Esophagus squamous epithelium (tissue), 5 donors: Measurements from ENCODE around the gene TMEM120B. TPM values are rescaled to one million over a fixed set of nuclear protein-coding genes. Genes with fewer than 3 reads are reported as not detected.

Experiments used
- DNase-seq: peaks from one replicate; lab custom pipeline; 2025; lab: John Stamatoyannopoulos, UW
- H3K27ac ChIP-seq, 4 donors: fragments of 200-600 bp; sonication (generic); one replicate each; pipeline ENCODE4 v1.5.1; 2016 to 2019; ENCODE audit warnings: mild to moderate bottlenecking in 1 of 4
- H3K27me3 ChIP-seq, 4 donors: fragments of 200-600 bp; sonication (generic); 1 replicate in 3 of 4; 2 replicates in 1 of 4; pipeline versions ENCODE4 v1.5.1 to v1.6.0; 2017 to 2021; ENCODE audit warnings: antibody characterized with exemption in 1 of 4
- H3K36me3 ChIP-seq, 3 donors: fragments of 200-600 bp; sonication (generic); one replicate each; pipeline ENCODE4 v1.5.1; 2016 to 2019
- H3K4me1 ChIP-seq, 3 donors: fragments of 200-600 bp; sonication (generic); one replicate each; pipeline ENCODE4 v1.5.1; 2017 to 2019
- H3K4me3 ChIP-seq, 4 donors: fragments of 200-600 bp; sonication (generic); 1 replicate in 3 of 4; 2 replicates in 1 of 4; pipeline ENCODE4 v1.5.1; 2016 to 2019; ENCODE audit warnings: mild to moderate bottlenecking in 2 of 4, moderate library complexity in 1 of 4
- H3K9me3 ChIP-seq, 3 donors: fragments of 200-600 bp; sonication (generic); one replicate each; pipeline ENCODE4 v1.5.1; 2016 to 2019
- POLR2A ChIP-seq, 4 donors: fragments of 450-650 bp; IDR thresholded peaks; one replicate each; pipeline ENCODE4 v1.6.1; 2017; ENCODE audit warnings: antibody characterized with exemption in 4 of 4, mild to moderate bottlenecking in 4 of 4, moderate library complexity in 3 of 4
- WGBS, 2 donors: methylation state at CpG; one replicate each; pipeline ENCODE4 v1.1.5; 2018; 5-methylcytosine and 5-hydroxymethylcytosine counted together
- intact Hi-C: fragments of 100-400 bp; cut with DNase I; formaldehyde crosslinking; loops from one replicate; pipeline ENCODE4 v1.15.0; 2022
- total RNA-seq, 4 donors: library from RNA; depleted of rRNA; stranded (reverse); fragments of >200 nt; gene quantifications; one replicate each; pipeline ENCODE4 v1.1.0, GENCODE V29; 2016
- TF ChIP-seq, protein P1 (sequence below), 6 experiments: fragments of 450-650 bp in 4 of 6; fragments of 200-600 bp in 2 of 6; sonication (generic) in 2 of 6; IDR thresholded peaks; one replicate each; pipeline ENCODE4 v1.5.1; 2016 to 2019; ENCODE audit warnings: antibody characterized with exemption in 6 of 6, mild to moderate bottlenecking in 4 of 6, moderate library complexity in 4 of 6
- donor health status: DM: yes; HTN: yes; CAD: no.

Gene TMEM120B
- total RNA-seq, 4 donors from 2014 or later = 2.7 to 5.2 (median 4.5) TPM

- H3K4me3 ChIP-seq = no peak overlapping the region
- intact Hi-C loops = loop anchor here (10.0 kb wide), 1 partner anchor 68 kb away; the partner anchor contains the start of gene PSMD9
- TF ChIP-seq, protein P1, sequence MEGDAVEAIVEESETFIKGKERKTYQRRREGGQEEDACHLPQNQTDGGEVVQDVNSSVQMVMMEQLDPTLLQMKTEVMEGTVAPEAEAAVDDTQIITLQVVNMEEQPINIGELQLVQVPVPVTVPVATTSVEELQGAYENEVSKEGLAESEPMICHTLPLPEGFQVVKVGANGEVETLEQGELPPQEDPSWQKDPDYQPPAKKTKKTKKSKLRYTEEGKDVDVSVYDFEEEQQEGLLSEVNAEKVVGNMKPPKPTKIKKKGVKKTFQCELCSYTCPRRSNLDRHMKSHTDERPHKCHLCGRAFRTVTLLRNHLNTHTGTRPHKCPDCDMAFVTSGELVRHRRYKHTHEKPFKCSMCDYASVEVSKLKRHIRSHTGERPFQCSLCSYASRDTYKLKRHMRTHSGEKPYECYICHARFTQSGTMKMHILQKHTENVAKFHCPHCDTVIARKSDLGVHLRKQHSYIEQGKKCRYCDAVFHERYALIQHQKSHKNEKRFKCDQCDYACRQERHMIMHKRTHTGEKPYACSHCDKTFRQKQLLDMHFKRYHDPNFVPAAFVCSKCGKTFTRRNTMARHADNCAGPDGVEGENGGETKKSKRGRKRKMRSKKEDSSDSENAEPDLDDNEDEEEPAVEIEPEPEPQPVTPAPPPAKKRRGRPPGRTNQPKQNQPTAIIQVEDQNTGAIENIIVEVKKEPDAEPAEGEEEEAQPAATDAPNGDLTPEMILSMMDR (IDR thresholded peaks at IDR 0.05) = no peak
- TF ChIP-seq POLR2A (IDR thresholded peaks at IDR 0.05) = no peak
- 92 to 95% methylated on average over 16 to 25 of the region's 47 CpGs for WGBS, 2 donors
- H3K27ac ChIP-seq = no peak overlapping the region
- H3K4me1 ChIP-seq = peaks cover 17 to 20% (median 18%) of the 10 kb centered on the region in 3 donors
- no peaks in the 10 kb centered on the region for H3K27me3 ChIP-seq
- H3K36me3 ChIP-seq = peaks cover 60 to 96% (median 67%) of the 10 kb centered on the region in 3 donors
- no peak for DNase-seq
- H3K9me3 ChIP-seq = no peaks in the 10 kb centered on the region
Observed at GRCh38 chr12:121816925-121817647, 104.5 kb downstream of the TMEM120B start.

DNA sequence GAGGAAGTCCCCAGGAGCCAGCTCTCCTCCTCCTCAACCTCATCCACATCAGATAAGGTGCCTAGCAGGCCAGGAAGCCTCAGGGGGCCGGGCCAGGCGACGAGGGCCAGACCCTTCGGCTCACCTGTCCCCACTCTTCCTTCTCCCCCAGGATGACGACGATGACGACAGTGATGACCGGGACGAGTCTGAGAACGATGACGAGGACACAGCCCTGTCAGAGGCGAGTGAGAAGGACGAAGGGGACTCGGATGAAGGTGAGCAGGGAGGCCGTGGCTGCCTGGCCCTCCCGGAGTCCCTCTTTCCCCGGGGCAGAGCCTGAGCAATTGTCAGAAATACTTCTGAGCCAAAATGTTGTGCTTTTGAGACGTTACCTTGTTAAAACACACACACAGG, 105.1 kb downstream of the TMEM120B start:
- Histone ChIP-seq H3K9me3 (no peaks in the 10 kb centered on the region), H3K36me3 (peaks cover 64 to 100% (median 72%) of the 10 kb centered on the region in 3 donors), H3K4me3 (no peak overlapping the region), H3K27ac (no peak overlapping the region), H3K4me1 (peaks cover 13 to 14% (median 13%) of the 10 kb centered on the region in 3 donors), H3K27me3 (no peaks in the 10 kb centered on the region)
- intact Hi-C loops = loop anchor here (10.0 kb wide), 1 partner anchor 67 kb away; the partner anchor contains the start of gene PSMD9
- no peak for TF ChIP-seq POLR2A (IDR thresholded peaks at IDR 0.05)
- TF ChIP-seq, protein P1 (IDR thresholded peaks at IDR 0.05) = no peak
- no peak for DNase-seq
- 92 to 95% methylated on average over 15 to 18 of the region's 18 CpGs for WGBS, 2 donors

- TF ChIP-seq, protein P1 (IDR thresholded peaks at IDR 0.05) = no peak
- no peak for TF ChIP-seq POLR2A (IDR thresholded peaks at IDR 0.05)
- H3K9me3 ChIP-seq = no peaks in the 10 kb centered on the region
- DNase-seq = no peak
- H3K36me3 ChIP-seq = peaks cover 69 to 100% (median 84%) of the 10 kb centered on the region in 3 donors
- intact Hi-C loops = loop anchor here (10.0 kb wide), 1 partner anchor 65 kb away; the partner anchor contains the start of gene PSMD9
- H3K4me3 ChIP-seq = no peak overlapping the region
- no peaks in the 10 kb centered on the region for H3K27me3 ChIP-seq
- no peaks in the 10 kb centered on the region for H3K4me1 ChIP-seq
- WGBS, 2 donors = 84 to 91% methylated on average over 7 to 15 of the region's 22 CpGs
- no peak overlapping the region for H3K27ac ChIP-seq
Observed at GRCh38 chr12:121819212-121819949, 106.8 kb downstream of the TMEM120B start.

GRCh38 chr12:121820056-121820455, 107.5 kb downstream of the TMEM120B start:
- 74 to 87% methylated on average over 7 of the region's 7 CpGs for WGBS, 2 donors
- no peaks in the 10 kb centered on the region for H3K4me1 ChIP-seq
- H3K27me3 ChIP-seq = no peaks in the 10 kb centered on the region
- TF ChIP-seq, protein P1 (IDR thresholded peaks at IDR 0.05) = no peak
- no peak for TF ChIP-seq POLR2A (IDR thresholded peaks at IDR 0.05)
- H3K36me3 ChIP-seq = peaks cover 63 to 100% (median 77%) of the 10 kb centered on the region in 3 donors
- H3K9me3 ChIP-seq = no peaks in the 10 kb centered on the region
- no peak for DNase-seq
- intact Hi-C loops = no loop called here
- H3K27ac ChIP-seq = no peak overlapping the region
- no peak overlapping the region for H3K4me3 ChIP-seq
